SIG-M5 (cell line): ENCODE results near the gene BICC1.

Source experiments
- DNase-seq: peaks from one replicate; lab custom pipeline; 2025; lab: John Stamatoyannopoulos, UW

The BICC1 gene

DNA sequence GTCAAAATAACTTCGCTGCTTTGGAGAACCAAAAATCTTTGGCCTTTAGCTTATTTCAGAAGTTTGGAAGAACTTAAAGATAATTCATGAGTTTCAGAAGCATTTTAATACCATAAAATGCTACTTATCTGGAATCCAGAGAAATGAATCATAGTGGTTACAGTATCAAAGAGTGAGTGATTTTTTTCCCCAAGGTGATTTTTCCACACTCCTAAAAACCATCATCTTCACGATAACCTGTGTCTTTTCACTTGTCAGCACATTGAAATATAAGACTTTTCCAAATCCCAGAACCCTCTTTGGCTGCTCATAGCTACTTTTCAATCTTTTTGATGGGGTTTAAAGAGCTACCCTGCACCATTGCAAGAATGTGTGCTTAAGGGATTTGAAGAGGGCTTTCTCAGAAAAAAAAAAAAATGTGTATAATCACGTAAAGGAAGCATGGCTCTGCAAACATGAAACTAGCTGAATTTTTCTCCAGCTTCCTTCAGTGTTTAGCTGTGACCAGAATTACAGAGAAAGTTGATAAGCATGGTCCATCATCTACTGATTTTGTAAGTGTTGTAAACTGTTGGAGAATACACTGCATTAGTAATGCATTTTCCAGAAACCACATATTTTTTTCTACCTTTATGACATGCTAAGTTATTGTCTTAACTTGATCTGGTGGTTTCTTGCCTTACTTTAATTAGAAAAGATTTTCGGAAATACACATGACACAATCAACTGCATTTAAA, 134.9 kb downstream of the BICC1 start:
- DNase-seq: no peak

DNA sequence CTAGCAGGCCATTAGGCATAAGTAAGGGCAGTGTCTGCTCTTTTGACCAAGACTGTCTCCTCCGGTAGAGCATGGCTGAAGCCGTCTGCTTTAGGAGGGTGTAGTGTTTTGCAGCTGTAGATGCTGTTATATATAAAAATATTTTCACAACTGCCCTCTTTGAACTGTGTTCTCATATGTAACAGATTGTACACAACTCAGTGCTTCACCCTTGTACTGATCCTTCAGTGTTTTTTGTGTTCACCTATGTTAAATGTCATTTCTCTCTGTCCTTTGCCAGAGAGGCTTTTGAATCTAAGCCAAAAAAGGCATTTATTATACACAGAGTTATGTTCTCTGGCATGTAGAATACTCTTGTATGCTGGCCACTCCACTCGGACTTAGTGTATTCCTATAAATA, 135.5 kb downstream of the BICC1 start:
- DNase-seq: no peak

GRCh38 chr10:58651040-58651439, 138.4 kb downstream of the BICC1 start:
- DNase-seq: no peak

- no peak for DNase-seq
Measured at GRCh38 chr10:58651742-58652141, 139.1 kb downstream of the BICC1 start.

DNA sequence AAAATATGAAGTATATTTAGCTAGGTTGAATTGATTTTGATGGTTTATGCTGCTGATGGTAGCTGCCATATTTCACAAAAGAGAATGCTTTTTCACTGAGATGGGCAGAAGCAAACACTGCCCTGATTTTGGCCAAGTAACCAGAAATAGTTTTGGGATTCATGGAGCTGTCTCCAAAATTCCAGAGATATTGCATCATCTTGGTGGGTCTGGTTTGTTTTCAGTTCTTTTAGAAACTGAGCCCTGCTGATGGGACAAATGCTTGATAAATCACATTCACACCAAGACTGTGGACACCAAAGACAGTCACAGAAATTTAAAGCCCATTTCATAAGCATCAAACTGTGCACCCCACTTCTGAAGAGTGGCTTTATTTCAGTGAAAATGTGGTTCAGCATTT, 140.5 kb downstream of the BICC1 start:
- DNase-seq: no peak

DNA sequence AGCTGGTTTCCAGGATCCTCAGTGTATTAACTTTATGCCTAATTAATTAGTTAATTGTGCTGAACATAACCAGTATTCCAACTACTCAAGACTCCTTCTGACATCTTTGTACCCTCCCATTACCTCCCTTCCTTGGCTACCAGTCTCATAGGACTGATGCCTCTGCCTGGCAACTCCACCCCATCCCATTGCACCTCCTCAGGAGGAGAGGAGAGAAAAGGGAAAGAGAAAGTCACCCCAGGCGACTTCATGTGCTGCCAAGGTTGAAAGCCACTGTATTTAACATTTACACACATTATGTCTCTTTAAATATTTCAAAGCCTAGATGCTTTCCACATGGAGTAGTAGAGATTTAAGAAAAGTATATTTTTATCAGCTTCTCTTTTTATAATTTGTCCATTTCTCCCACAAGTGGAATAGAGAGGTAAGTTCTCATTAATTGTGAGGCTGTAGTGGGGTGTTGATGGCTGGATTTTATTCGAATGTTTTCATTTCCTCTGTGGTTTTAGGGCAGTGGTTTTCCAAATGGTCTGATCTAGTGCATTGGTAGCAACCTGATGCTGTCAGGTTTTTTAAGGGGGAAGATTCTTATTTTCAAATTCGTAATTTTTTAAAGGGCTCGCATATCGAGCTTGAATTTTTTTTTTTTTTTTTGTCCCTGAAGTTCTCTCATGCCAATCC, 148.0 kb downstream of the BICC1 start:
- no peak for DNase-seq

DNA sequence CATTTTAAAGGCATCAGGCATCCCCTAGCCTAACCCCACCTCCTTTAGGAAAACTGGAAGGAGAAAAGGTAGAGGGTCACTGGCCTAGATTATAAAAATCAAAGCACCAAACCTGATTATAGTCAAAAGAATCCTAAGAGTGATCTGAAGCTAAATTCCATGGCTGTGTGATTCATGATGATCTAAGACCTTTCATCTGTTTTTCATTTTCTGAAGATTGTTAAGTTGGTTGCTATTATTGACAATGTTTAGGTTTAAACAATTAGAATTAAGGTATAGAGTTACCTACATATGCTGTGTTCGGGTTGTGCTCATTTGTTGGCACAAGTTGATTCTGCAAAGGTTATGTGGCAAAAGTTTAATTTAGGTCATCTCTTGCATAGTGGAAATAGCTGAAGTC, 148.7 kb downstream of the BICC1 start:
- no peak for DNase-seq

GRCh38 chr10:58661902-58662301, 149.2 kb downstream of the BICC1 start:
- DNase-seq: no peak

DNA sequence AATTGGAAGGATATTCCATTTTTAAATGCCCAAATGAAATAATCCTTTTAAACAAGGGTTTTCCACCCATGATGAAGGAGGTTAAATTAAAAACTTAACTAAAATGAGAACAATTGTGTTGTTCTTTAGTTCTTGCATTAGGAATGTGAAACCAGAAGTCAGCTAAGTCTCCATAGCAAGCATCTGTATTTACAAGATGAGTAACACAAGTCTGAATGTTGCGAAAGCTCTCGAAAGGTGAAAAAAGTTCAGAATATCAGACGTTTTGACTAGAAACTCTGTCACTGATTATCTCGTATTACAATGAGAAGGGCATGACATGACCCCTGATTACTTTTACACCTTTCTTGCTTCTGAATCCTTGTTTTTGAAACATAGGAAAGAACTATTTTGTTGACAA, 149.6 kb downstream of the BICC1 start:
- no peak for DNase-seq

DNA sequence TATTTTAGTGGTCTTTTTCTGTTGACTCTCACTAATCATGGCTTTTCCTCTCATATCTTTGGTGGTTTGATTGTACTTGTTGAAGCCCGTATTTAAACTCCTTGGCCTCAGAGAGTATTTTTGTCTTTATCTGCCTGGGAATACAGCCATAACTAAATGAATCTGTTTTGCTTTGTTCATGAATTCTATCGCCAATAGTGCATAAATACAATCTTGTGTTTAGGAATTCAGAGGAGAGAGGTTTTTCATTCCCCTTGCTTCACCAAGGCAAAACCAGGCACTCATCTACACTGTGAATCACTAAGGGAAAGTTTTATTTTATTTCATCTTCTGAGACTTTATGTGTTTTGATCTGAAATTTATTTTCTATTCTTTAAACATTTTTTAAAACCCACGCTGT, 152.7 kb downstream of the BICC1 start:
- no peak for DNase-seq

DNA sequence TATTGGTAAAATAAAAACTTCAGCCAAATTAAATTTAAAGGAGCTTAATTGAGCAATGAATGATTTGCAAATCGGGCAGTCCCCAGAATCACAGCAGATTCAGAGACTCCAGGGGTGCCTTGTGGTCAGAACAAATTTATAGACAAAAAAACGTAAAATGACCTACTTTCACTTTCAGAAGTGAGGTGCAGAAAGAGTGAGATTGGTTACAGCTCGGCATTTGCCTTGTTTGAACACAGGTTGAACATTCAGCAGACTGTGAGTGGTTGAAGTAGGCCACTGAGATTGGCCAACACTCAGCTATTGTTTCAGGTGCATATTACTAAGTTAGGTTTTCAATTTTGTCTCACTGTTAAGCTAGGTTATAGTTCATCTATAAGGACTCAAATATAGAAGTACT, 153.4 kb downstream of the BICC1 start:
- DNase-seq: no peak

- DNase-seq: no peak
Measured at GRCh38 chr10:58667658-58668310, 155.1 kb downstream of the BICC1 start.

GRCh38 chr10:58672845-58673244, 160.2 kb downstream of the BICC1 start:
- DNase-seq: no peak

DNA sequence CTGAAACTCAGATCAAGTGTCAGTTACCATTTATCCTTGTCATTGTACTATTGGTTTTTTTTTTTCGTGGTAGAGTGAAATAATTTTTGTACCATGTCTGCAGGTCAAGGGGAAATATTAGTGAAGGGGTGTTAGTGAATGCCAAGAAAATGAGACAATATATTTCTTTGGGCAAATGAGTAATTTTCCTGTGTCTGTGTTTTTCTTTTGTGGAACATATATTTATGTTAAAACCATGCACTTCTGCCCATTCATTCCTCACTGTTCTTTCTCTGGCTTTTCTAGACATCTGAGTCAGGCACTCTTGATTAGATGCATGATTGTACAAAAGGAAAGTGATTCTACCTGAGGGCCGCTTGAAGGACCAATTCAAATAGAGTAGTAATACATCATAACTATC, 161.6 kb downstream of the BICC1 start:
- DNase-seq: no peak

DNA sequence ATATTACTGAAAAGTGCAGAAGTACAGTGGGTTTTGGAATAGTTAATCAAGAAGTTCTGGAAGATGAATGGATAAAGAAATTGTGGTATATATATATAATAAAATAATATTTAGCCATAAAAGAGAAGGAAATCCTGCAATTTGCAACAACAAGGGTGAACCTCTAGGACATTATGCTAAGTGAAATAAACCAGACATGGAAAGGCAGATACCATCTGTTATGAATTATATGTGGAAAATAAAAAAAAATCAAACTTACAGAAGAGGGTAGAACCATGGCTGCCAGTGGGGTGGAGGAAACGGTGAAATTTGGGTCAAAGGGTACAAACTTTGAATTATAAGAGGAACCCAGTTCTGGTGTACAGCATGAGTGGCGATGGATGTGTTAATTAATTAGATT, 162.6 kb downstream of the BICC1 start:
- no peak for DNase-seq

DNA sequence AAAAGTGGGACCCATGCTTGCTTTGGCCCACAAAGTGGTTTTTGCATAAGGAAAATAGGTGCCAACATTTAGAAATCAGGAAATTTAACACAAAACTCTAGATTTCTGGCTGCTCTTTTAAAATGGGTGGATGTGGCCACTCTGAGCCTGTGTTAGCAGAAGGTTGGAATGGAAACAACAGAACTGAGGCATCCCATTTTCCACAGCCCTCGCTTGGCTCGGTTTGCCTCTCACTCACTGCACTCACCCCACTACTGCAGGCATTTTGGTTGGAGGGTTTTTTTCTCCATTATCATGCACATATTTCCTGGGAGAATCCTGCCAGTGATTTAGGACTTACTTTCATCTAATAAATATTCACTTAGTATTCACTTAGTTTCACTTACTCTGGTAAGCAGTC, 178.9 kb downstream of the BICC1 start:
- DNase-seq: no peak

GRCh38 chr10:58693919-58694318, 181.2 kb downstream of the BICC1 start:
- DNase-seq: no peak

GRCh38 chr10:58695022-58695421, 182.3 kb downstream of the BICC1 start:
- no peak for DNase-seq

DNA sequence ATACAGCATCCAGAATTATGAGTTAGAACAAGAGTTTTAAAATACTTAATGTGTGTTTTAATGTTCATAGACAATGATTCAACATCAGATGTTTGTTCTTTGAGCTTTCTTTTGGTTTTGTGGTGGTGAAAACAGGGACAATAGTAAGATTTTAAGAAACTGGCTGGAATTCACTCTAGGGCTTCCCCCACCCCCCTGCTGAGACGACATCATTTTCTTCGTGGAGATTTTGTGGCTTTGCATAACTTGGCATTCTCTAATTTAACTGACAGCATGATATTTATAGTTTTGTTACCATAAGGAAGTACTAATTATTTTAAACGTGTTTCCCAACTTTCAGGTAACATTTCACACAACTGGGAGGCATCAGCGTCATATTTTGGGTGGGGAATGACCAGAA, 184.1 kb downstream of the BICC1 start:
- no peak for DNase-seq

GRCh38 chr10:58697691-58698090, 185.0 kb downstream of the BICC1 start:
- no peak for DNase-seq

DNA sequence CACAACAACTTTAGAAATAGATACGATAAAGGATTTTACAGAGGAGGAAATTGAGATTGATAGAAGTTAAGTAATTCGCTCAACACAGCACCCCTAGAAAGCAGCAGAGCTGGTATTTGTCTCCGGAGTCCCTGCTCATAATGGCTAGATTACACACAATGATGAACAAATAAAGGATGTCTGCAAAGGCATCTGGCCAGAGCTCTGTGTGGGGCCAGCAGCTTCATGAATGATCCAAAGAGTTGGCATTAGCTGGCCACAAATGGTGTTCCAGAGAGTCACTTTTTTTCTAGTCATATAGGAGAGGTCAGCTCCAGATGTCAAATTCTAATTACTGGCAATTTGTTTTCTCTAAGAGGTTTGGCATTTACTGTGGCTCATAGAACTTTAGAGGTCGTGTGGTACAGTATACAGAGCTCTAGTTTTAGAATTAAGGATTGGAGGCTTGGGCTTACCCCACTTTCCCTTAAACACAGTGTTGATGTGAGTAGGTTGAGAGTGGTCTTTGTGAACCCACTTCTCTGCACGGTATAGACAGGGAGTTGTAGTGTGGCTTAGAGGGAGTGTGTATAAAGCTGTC, 186.2 kb downstream of the BICC1 start:
- no peak for DNase-seq

DNA sequence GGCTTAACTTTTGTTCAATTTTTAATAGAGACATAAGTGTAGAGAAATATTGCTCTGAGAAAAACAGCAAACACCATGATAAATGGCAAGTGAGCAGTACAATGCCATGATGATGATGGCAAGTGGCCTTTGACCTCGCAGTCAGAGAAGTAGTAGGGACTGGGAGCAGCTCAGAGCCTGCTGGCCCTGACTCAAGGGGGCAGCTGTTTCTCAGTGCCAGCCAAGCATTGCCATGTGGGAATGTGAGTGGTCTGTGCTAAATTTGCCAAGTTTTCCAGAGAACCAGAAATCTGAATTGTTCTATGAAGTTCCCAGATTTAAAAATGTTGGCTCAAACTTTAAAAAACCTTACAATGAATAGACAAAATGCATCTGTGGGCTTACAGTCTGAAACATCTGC, 187.9 kb downstream of the BICC1 start:
- DNase-seq: no peak
